ENCODE data around the gene UMODL1. TPM values are rescaled to one million over a fixed set of nuclear protein-coding genes. Genes with fewer than 3 reads are reported as not detected.
A peak's percentile ranks its signal among the peaks of the same experiment; 100 is the strongest.

The UMODL1 gene
- total and polyA plus RNA-seq, 10 of the 15 experiments (the other 5 are each of a cell fraction or from before 2014, with no cell fraction given) = 0.01 to 0.11 (median 0.03) TPM; not detected in 5

- H3K79me2 ChIP-seq (ENCODE audit: control insufficient read depth, insufficient read depth, low read length) = no peaks in the 10 kb centered on the region
Observed at GRCh38 chr21:42106425-42106824, 35.3 kb downstream of the UMODL1 start.

GRCh38 chr21:42107177-42107880 lies 36.2 kb downstream of the UMODL1 start:
- ATAC-seq (peak; percentile 17), FAIRE-seq (no peak), DNase-seq (ENCODE audit: low read depth, low spot score) (no peak)
- Histone ChIP-seq H4K20me1 (ENCODE audit: control insufficient read depth, insufficient read depth) (no peaks in the 10 kb centered on the region), H3K9me3 (replicated peaks; ENCODE audit: control insufficient read depth, insufficient read depth, low read length) (no peaks in the 10 kb centered on the region), H2AFZ (ENCODE audit: control insufficient read depth, low read depth, low read length) (peak overlapping the region; percentile 65), H3K4me1 (ENCODE audit: control insufficient read depth, insufficient read depth, low read length) (peaks cover 13% of the 10 kb centered on the region), H3K27ac (ENCODE audit: control insufficient read depth, insufficient read depth) (no peak overlapping the region), H3K36me3 (ENCODE audit: control insufficient read depth in 2 of 2, insufficient read depth in 2 of 2, low read length in 1 of 2) (no peaks in the 10 kb centered on the region), H3K27me3 (replicated peaks in 1 of 2; ENCODE audit: control insufficient read depth in 2 of 2, insufficient read depth in 2 of 2, low read length in 1 of 2) (peaks cover under 1 to 1% of the 10 kb centered on the region in 2 experiments; a peak in 2 of 4 replicates), H3K4me2 (ENCODE audit: control insufficient read depth, insufficient read depth) (peak overlapping the region; percentile 75), H3K79me2 (ENCODE audit: control insufficient read depth, insufficient read depth, low read length) (no peaks in the 10 kb centered on the region), H3K9ac (ENCODE audit: control insufficient read depth, insufficient read depth, low read length) (no peak overlapping the region), H3K4me3 (no peak overlapping the region)
- 78% methylated on average over 18 of the region's 18 CpGs for WGBS (ENCODE audit: insufficient coverage, insufficient replicate concordance, low lambda C conversion rate, missing lambda C conversion rate)
- intact Hi-C loops (cut with micrococcal nuclease; ENCODE audit: unreplicated experiment) = no loop called here
- in situ Hi-C loops (cut with MboI) = loop anchor here (10.0 kb wide), 1 partner anchor 63 kb away; no protein-coding TSS in a partner anchor
- ChIA-PET SMC1A (ENCODE audit: uncharacterized antibody, unreplicated experiment) (interaction anchor here (0.9 to 2.9 kb wide), 17 partner anchors 10 to 274 kb away, joined by 3 to 19 read pairs (median 4); no protein-coding TSS in a partner anchor), RAD21 (ENCODE audit: unreplicated experiment) (interaction anchor here (0.5 to 3.6 kb wide), 12 partner anchors 10 to 291 kb away, joined by 3 to 30 read pairs (median 5); partner anchors contain the start of gene ZBTB21), POLR2A (interaction anchor here (0.7 to 1.3 kb wide), 3 partner anchors 10 to 745 kb away, joined by 3 to 5 read pairs (median 5); partner anchors contain the start of gene ZBTB21), CTCF (interaction anchor here (0.6 to 2.9 kb wide), 27 partner anchors 8 to 825 kb away, joined by 3 to 39 read pairs (median 4); partner anchors contain the start of gene PRDM15)
- BruUV-seq (replicated peaks) = no TSS peak
- no peak for TF ChIP-seq TCF12 (IDR thresholded peaks at IDR 0.05; ENCODE audit: low read depth, low read length)
- TF ChIP-seq ZNF207 (IDR thresholded peaks at IDR 0.05; ENCODE audit: borderline replicate concordance) = no peak
- no peak for TF ChIP-seq RCOR1 (conservative IDR thresholded peaks at IDR 0.05; ENCODE audit: low read depth, low read length)
- TF ChIP-seq MEF2A (IDR thresholded peaks at IDR 0.05; ENCODE audit: insufficient read depth, low read depth, low read length) = no peak
- no peak for TF ChIP-seq RAD51 (IDR thresholded peaks at IDR 0.05)
- TF ChIP-seq SMAD1 (IDR thresholded peaks at IDR 0.05; ENCODE audit: low read depth, partially characterized antibody) = no peak
- TF ChIP-seq NFIC (IDR thresholded peaks at IDR 0.05; ENCODE audit: low read depth, low read length) = no peak
- TF ChIP-seq PML (IDR thresholded peaks at IDR 0.05; ENCODE audit: low read length) = no peak
- no peak for TF ChIP-seq ZBTB40 (IDR thresholded peaks at IDR 0.05; ENCODE audit: borderline replicate concordance)

More at GRCh38 chr21:42106425-42106824, 35.3 kb downstream of the UMODL1 start:
- whole genome bisulfite sequencing (ENCODE audit: insufficient coverage, insufficient replicate concordance, low lambda C conversion rate, missing lambda C conversion rate) = 79% methylated on average over 20 of the region's 20 CpGs
- Histone ChIP-seq H4K20me1 (ENCODE audit: control insufficient read depth, insufficient read depth) (no peaks in the 10 kb centered on the region), H3K4me1 (ENCODE audit: control insufficient read depth, insufficient read depth, low read length) (peaks cover 15% of the 10 kb centered on the region), H3K4me3 (no peak overlapping the region), H3K4me2 (ENCODE audit: control insufficient read depth, insufficient read depth) (no peak overlapping the region), H3K36me3 (ENCODE audit: control insufficient read depth in 2 of 2, insufficient read depth in 2 of 2, low read length in 1 of 2) (no peaks in the 10 kb centered on the region), H3K9me3 (replicated peaks; ENCODE audit: control insufficient read depth, insufficient read depth, low read length) (no peaks in the 10 kb centered on the region), H2AFZ (ENCODE audit: control insufficient read depth, low read depth, low read length) (no peak overlapping the region), H3K27ac (ENCODE audit: control insufficient read depth, insufficient read depth) (no peak overlapping the region), H3K27me3 (replicated peaks in 1 of 2; ENCODE audit: control insufficient read depth in 2 of 2, insufficient read depth in 2 of 2, low read length in 1 of 2) (peaks cover 0 to 1% of the 10 kb centered on the region in 2 experiments; a peak in 2 of 4 replicates), H3K9ac (ENCODE audit: control insufficient read depth, insufficient read depth, low read length) (no peak overlapping the region)
- ChIA-PET SMC1A (ENCODE audit: uncharacterized antibody, unreplicated experiment) (interaction anchor here (0.6 to 1.5 kb wide), 2 partner anchors 16 to 98 kb away, joined by 3 to 4 read pairs; no protein-coding TSS in a partner anchor), RAD21 (ENCODE audit: unreplicated experiment) (interaction anchor here (3.6 kb wide), 1 partner anchor 11 kb away, joined by 30 read pairs; no protein-coding TSS in a partner anchor), CTCF (interaction anchor here (2.2 to 2.9 kb wide), 2 partner anchors 11 to 289 kb away, joined by 16 to 39 read pairs; no protein-coding TSS in a partner anchor), POLR2A (no interaction called here)
- TF ChIP-seq IKZF2 (IDR thresholded peaks at IDR 0.05) = no peak
- TF ChIP-seq ZNF384 (IDR thresholded peaks at IDR 0.05; ENCODE audit: borderline replicate concordance, low read depth, low read length) = no peak
- TF ChIP-seq EZH2 (IDR thresholded peaks at IDR 0.05; ENCODE audit: borderline replicate concordance, control insufficient read depth, low read depth, low read length) = no peak
- no peak for TF ChIP-seq ETV6 (conservative IDR thresholded peaks at IDR 0.05 in 1 of 2, IDR thresholded peaks at IDR 0.05 in 1 of 2; ENCODE audit: borderline replicate concordance in 1 of 2, low read depth in 1 of 2)
- TF ChIP-seq TBL1XR1 (IDR thresholded peaks at IDR 0.05; ENCODE audit: low read depth, low read length) = no peak
- TF ChIP-seq GATAD2B (conservative IDR thresholded peaks at IDR 0.05; ENCODE audit: low read depth) = no peak
- no peak for FAIRE-seq
- BruUV-seq (replicated peaks) = no TSS peak
- no peak for DNase-seq (ENCODE audit: low read depth, low spot score)
- intact Hi-C loops (cut with micrococcal nuclease; ENCODE audit: unreplicated experiment) = no loop called here
- in situ Hi-C loops (cut with MboI) = loop anchor here (10.0 kb wide), 1 partner anchor 62 kb away; no protein-coding TSS in a partner anchor
- ATAC-seq = no peak

All from GM12878 (cell line).